ENCODE results near the gene NHSL1.
"Not testable (repeated sequence)": the region's sequence is repeated elsewhere in the genome, so short reads cannot be mapped to it uniquely, and the experiment has no call there.

NHSL1 gene

GRCh38 chr6:138442663-138443062 is 56.6 kb downstream of the NHSL1 start:
- no peak overlapping the region for H3K4me3 ChIP-seq (ENCODE audit: low read length)
- no peak for TF ChIP-seq ZNF274 (IDR thresholded peaks at IDR 0.05; ENCODE audit: low read depth, low read length)

GRCh38 chr6:138441965-138442364 is 57.3 kb downstream of the NHSL1 start:
- no peak overlapping the region for H3K4me3 ChIP-seq (ENCODE audit: low read length)
- TF ChIP-seq ZNF274 (IDR thresholded peaks at IDR 0.05; ENCODE audit: low read depth, low read length): no peak

GRCh38 chr6:138440758-138441357 is 58.4 kb downstream of the NHSL1 start:
- TF ChIP-seq ZNF274 (IDR thresholded peaks at IDR 0.05; ENCODE audit: low read depth, low read length): no peak
- no peak overlapping the region for H3K4me3 ChIP-seq (ENCODE audit: low read length)

- no peak overlapping the region for H3K4me3 ChIP-seq (ENCODE audit: low read length)
- TF ChIP-seq ZNF274 (IDR thresholded peaks at IDR 0.05; ENCODE audit: low read depth, low read length): no peak
Observed at GRCh38 chr6:138440296-138440695, 59.0 kb downstream of the NHSL1 start.

GRCh38 chr6:138439546-138439945 is 59.7 kb downstream of the NHSL1 start:
- no peak overlapping the region for H3K4me3 ChIP-seq (ENCODE audit: low read length)
- no peak for TF ChIP-seq ZNF274 (IDR thresholded peaks at IDR 0.05; ENCODE audit: low read depth, low read length)

- TF ChIP-seq ZNF274 (IDR thresholded peaks at IDR 0.05; ENCODE audit: low read depth, low read length): no peak
- H3K4me3 ChIP-seq (ENCODE audit: low read length): no peak overlapping the region
Observed at GRCh38 chr6:138434925-138435324, 64.4 kb downstream of the NHSL1 start.

- no peak overlapping the region for H3K4me3 ChIP-seq (ENCODE audit: low read length)
- TF ChIP-seq ZNF274 (IDR thresholded peaks at IDR 0.05; ENCODE audit: low read depth, low read length): no peak
Observed at GRCh38 chr6:138434096-138434495, 65.2 kb downstream of the NHSL1 start.

- TF ChIP-seq ZNF274 (IDR thresholded peaks at IDR 0.05; ENCODE audit: low read depth, low read length): no peak
- no peak overlapping the region for H3K4me3 ChIP-seq (ENCODE audit: low read length)
Observed at GRCh38 chr6:138432063-138432356, 67.3 kb downstream of the NHSL1 start.

GRCh38 chr6:138431256-138432062 is 67.8 kb downstream of the NHSL1 start:
- no peak overlapping the region for H3K4me3 ChIP-seq (ENCODE audit: low read length)
- no peak for TF ChIP-seq ZNF274 (IDR thresholded peaks at IDR 0.05; ENCODE audit: low read depth, low read length)

GRCh38 chr6:138430361-138431145 is 68.7 kb downstream of the NHSL1 start:
- no peak for TF ChIP-seq ZNF274 (IDR thresholded peaks at IDR 0.05; ENCODE audit: low read depth, low read length)
- no peak overlapping the region for H3K4me3 ChIP-seq (ENCODE audit: low read length)

GRCh38 chr6:138429761-138430160 is 69.5 kb downstream of the NHSL1 start:
- no peak overlapping the region for H3K4me3 ChIP-seq (ENCODE audit: low read length)
- TF ChIP-seq ZNF274 (IDR thresholded peaks at IDR 0.05; ENCODE audit: low read depth, low read length): no peak

- no peak for TF ChIP-seq ZNF274 (IDR thresholded peaks at IDR 0.05; ENCODE audit: low read depth, low read length)
- H3K4me3 ChIP-seq (ENCODE audit: low read length): no peak overlapping the region
Observed at GRCh38 chr6:138428944-138429598, 70.2 kb downstream of the NHSL1 start.

GRCh38 chr6:138427701-138428100 is 71.6 kb downstream of the NHSL1 start:
- no peak overlapping the region for H3K4me3 ChIP-seq (ENCODE audit: low read length)
- TF ChIP-seq ZNF274 (IDR thresholded peaks at IDR 0.05; ENCODE audit: low read depth, low read length): no peak

GRCh38 chr6:138426500-138427123 is 72.7 kb downstream of the NHSL1 start:
- TF ChIP-seq ZNF274 (IDR thresholded peaks at IDR 0.05; ENCODE audit: low read depth, low read length): no peak
- H3K4me3 ChIP-seq (ENCODE audit: low read length): no peak overlapping the region

GRCh38 chr6:138425256-138425655 is 74.0 kb downstream of the NHSL1 start:
- not testable (repeated sequence) for H3K4me3 ChIP-seq (ENCODE audit: low read length)

Data from GM08714 (cell line).